Prostate gland (tissue), 2 donors: ENCODE results near the gene ADAMTS2. TPM values are rescaled to one million over a fixed set of nuclear protein-coding genes. Genes with fewer than 3 reads are reported as not detected.

ENCODE experiments used
- DNase-seq: peaks from one replicate; pipeline ENCODE4 v3.0.0-alpha.2; 2019; ENCODE audit warnings: low spot score
- H3K27ac ChIP-seq, 2 donors: fragments of 200-600 bp; sonication (generic); 2 replicates each; pipeline ENCODE4 v1.5.1; 2017 to 2019
- H3K27me3 ChIP-seq: fragments of 200-600 bp; sonication (generic); replicated peaks from 2 replicates; pipeline ENCODE4 v1.5.1; 2019; ENCODE audit not compliant: insufficient read depth
- H3K36me3 ChIP-seq, 2 donors: fragments of 200-600 bp; sonication (generic); 1 replicate in 1 of 2; 2 replicates in 1 of 2; pipeline versions ENCODE4 v1.5.1 to v1.8.1; 2017 to 2019
- H3K4me1 ChIP-seq: fragments of 200-600 bp; sonication (generic); replicated peaks from 2 replicates; pipeline ENCODE4 v1.5.1; 2019
- H3K4me3 ChIP-seq, 2 donors: fragments of 200-600 bp; sonication (generic); 2 replicates each; pipeline ENCODE4 v1.5.1; 2017 to 2019
- H3K9me3 ChIP-seq: fragments of 200-600 bp; sonication (generic); 2 replicates; pipeline ENCODE4 v1.5.1; 2017
- CTCF ChIP-seq, 4 experiments: fragments of 200-600 bp in 2 of 4; fragments of 450-650 bp in 2 of 4; sonication (generic) in 2 of 4; IDR thresholded peaks; 1 replicate in 3 of 4; 2 replicates in 1 of 4; pipeline ENCODE4 v1.5.1; 2016 to 2019; ENCODE audit warnings: antibody characterized with exemption in 4 of 4, mild to moderate bottlenecking in 2 of 4, moderate library complexity in 2 of 4
- POLR2A ChIP-seq: fragments of 450-650 bp; IDR thresholded peaks from one replicate; pipeline ENCODE4 v1.6.1; 2016; ENCODE audit warnings: antibody characterized with exemption, mild to moderate bottlenecking
- POLR2AphosphoS5 ChIP-seq: sonication (generic); formaldehyde crosslinking; IDR thresholded peaks from one replicate; pipeline ENCODE4 v1.6.1; 2017; ENCODE audit warnings: antibody characterized with exemption
- WGBS: methylation state at CpG from one replicate; pipeline ENCODE4 v1.1.5; 2018; 5-methylcytosine and 5-hydroxymethylcytosine counted together
- intact Hi-C: fragments of 100-400 bp; cut with DNase I; formaldehyde crosslinking; loops from one replicate; pipeline ENCODE4 v1.14.2; 2022
- total RNA-seq, 2 donors: library from RNA; depleted of rRNA; stranded (reverse); fragments of >200 nt; gene quantifications; one replicate each; pipeline ENCODE4 v1.1.0, GENCODE V29; 2016

The ADAMTS2 gene
- total RNA-seq, 2 donors from 2014 or later, result 2.0 to 20.3 TPM

GRCh38 chr5:179300581-179301180, 44.6 kb downstream of the ADAMTS2 start:
- DNase-seq, result no peak
- no peaks in the 10 kb centered on the region for H3K9me3 ChIP-seq
- 46% methylated on average over 14 of the region's 14 CpGs for WGBS
- TF ChIP-seq POLR2A (no peak), CTCF (IDR thresholded peaks at IDR 0.05) (no peak), POLR2AphosphoS5 (no peak)
- no peak overlapping the region for H3K27ac ChIP-seq
- no peak overlapping the region for H3K4me3 ChIP-seq
- H3K27me3 ChIP-seq, result peaks cover 4% of the 10 kb centered on the region
- H3K4me1 ChIP-seq, result no peaks in the 10 kb centered on the region
- intact Hi-C loops, result no loop called here
- H3K36me3 ChIP-seq, result no peaks in the 10 kb centered on the region

- no peak for DNase-seq
- TF ChIP-seq POLR2AphosphoS5 (no peak), CTCF (IDR thresholded peaks at IDR 0.05) (no peak), POLR2A (no peak)
- Histone ChIP-seq H3K4me3 (no peak overlapping the region), H3K27ac (no peak overlapping the region), H3K36me3 (no peaks in the 10 kb centered on the region), H3K4me1 (no peaks in the 10 kb centered on the region), H3K9me3 (no peaks in the 10 kb centered on the region), H3K27me3 (peaks cover 4% of the 10 kb centered on the region)
- intact Hi-C loops, result no loop called here
- 92% methylated on average over 14 of the region's 14 CpGs for WGBS
Observed at GRCh38 chr5:179298181-179298993, 46.9 kb downstream of the ADAMTS2 start.

- intact Hi-C loops, result no loop called here
- Histone ChIP-seq H3K36me3 (no peaks in the 10 kb centered on the region), H3K4me1 (no peaks in the 10 kb centered on the region), H3K27ac (no peak overlapping the region), H3K9me3 (no peaks in the 10 kb centered on the region), H3K4me3 (no peak overlapping the region), H3K27me3 (peaks cover 4% of the 10 kb centered on the region)
- no peak for TF ChIP-seq CTCF (IDR thresholded peaks at IDR 0.05)
- no peak for TF ChIP-seq POLR2AphosphoS5
- TF ChIP-seq POLR2A, result no peak
- no peak for DNase-seq
- 81% methylated on average over 16 of the region's 16 CpGs for WGBS
Observed at GRCh38 chr5:179297486-179298180, 47.6 kb downstream of the ADAMTS2 start.

GRCh38 chr5:179297026-179297425, 48.2 kb downstream of the ADAMTS2 start:
- 95% methylated on average over 10 of the region's 10 CpGs for WGBS
- no peaks in the 10 kb centered on the region for H3K36me3 ChIP-seq
- TF ChIP-seq CTCF (IDR thresholded peaks at IDR 0.05) (no peak), POLR2AphosphoS5 (no peak), POLR2A (no peak)
- H3K27ac ChIP-seq, result no peak overlapping the region
- H3K4me3 ChIP-seq, result no peak overlapping the region
- H3K4me1 ChIP-seq, result no peaks in the 10 kb centered on the region
- peaks cover 4% of the 10 kb centered on the region for H3K27me3 ChIP-seq
- intact Hi-C loops, result no loop called here
- no peak for DNase-seq
- no peaks in the 10 kb centered on the region for H3K9me3 ChIP-seq
